Suppressor macrophage treated with lipopolysaccharide for 1 hour (primary cell): Measurements from ENCODE around the gene API5.
A peak's percentile ranks its signal among the peaks of the same experiment; 100 is the strongest.
"Not testable (repeated sequence)": the region's sequence is repeated elsewhere in the genome, so short reads cannot be mapped to it uniquely, and the experiment has no call there.

Source experiments
- DNase-seq, 3 donors: peaks; one replicate each; pipeline ENCODE4 v3.0.0-alpha.2; 2020 to 2022

API5 gene

GRCh38 chr11:43311791-43312607 lies at the start of gene API5:
API5 (plus strand) TSS chr11:43311996; CDS start chr11:43312128, 132 bp downstream.
- peak; percentile 94 to 97 (median 96) for DNase-seq

- DNase-seq, result no peak
Observed at GRCh38 chr11:43267856-43268580, 43.8 kb upstream of the API5 start.

DNA sequence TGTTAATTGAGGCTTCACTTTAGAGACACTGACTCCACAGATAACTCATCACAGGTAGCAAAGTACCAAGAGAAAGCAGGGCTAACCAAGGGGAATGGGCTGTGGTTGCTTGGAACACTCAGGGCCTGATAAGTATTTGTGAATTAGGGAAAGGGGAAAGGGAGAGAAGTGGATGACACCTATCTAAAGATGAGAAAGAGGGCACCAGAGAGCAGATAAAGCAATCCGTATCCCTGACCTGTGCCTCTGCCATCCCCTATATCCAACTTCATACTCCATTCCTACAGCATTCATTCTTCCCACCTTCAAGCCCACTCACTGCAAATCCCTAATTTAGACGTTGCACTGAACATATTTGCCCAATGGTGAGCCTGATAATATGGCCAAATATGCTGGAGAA lies 43.0 kb upstream of the API5 start:
- no peak for DNase-seq

- DNase-seq, result no peak
Observed at GRCh38 chr11:43269254-43269918, 42.4 kb upstream of the API5 start.

DNA sequence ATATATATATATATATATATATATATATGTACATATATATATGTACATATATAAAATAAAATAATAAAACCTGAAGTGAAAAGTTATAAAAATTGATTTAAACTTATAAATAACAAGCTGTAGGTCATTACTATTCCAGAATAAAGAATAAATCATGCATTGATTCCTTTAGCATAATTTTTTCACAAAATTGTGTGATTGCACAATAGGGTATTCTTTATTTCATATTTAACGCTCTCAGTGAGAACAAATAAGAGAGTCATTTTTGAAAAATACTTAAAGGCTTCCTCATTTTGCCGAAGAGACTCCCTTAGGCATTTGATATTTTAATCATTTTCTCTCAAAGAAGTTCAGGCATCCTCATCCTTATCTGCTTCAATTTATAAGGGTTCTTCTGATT lies 41.3 kb upstream of the API5 start:
- no peak for DNase-seq

GRCh38 chr11:43278193-43278956 lies 33.4 kb upstream of the API5 start:
- peak in 2 of 3 donors; percentile 0 to 4 for DNase-seq

DNA sequence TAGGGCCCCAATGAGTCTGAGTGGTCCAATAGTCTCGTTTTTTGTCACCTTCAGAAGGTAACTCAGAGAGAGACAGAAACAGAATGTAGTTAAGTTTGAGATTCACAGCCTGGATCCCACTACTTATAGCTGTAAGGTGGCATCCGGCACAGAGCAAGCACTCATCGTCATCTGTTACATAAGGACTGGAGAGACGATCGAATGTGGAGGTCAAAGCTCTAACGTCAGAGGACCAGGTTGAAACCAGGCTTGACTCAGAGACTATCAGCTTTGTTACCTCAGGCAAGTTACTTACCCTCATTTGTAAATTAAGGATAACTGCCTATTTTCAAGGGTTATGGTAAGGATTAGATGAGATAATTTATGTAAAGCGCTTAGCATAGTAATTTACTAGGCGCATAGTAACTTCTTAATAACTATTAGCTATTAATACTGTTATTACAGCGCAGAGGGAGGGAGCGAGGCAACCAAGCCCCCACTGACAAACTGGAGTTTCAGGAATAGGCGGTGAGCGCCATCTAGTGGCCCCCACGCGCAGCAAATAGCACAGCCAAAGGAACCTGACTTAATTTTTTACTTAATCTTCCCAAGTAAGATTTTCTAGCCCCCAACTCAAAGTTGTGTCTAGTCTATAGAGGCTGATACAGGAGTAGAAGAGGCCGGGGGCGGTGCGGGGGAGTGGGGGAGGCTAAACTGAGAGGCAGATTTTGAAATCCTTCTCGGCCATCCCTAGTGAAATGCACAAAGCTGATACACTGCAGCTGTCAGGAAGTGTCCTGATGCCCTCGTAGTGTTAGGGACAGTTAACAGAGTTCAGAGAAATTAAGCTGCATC lies 29.0 kb upstream of the API5 start:
- DNase-seq, result peak; percentile 50 to 74 (median 60)

GRCh38 chr11:43285826-43286225 lies 26.0 kb upstream of the API5 start:
- DNase-seq, result no peak

DNA sequence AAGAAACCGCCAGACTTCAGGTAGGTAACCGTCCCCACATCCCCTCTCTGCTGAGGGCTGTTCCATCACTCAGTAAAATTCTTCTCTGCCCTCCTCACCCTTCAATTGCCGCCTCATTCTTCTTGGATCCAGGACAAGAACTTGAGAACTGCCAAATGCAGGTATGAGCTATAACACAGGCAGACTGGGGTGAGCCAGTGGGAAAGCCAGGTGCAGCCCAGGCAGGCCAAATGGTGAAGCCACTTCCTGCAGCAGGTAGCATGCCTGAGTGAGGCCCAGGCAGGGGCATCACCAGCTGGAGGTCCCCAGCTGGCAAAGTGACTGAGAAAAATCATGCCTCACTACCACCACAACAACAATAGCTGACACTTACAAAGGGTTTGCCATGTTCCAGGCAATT lies 22.4 kb upstream of the API5 start:
- DNase-seq, result no peak

DNA sequence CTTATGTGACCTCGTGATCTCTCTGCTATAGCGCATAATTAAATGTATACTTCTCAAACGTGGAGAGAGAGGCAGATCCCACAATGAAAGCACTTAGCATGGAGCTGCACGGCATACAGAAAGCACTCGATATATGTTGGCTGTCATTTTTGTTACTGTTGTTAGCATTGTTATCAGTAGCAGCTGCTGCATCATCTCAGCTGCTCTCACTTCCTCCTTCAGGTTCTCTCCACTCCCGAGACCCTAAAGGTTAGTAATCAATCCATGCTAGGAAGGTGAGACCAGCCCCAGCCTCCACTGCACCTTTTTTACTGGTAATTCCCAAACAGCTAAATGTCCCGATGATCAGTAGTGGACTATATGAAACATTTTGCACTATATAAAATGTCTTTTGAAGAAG lies 13.4 kb upstream of the API5 start:
- DNase-seq, result no peak

DNA sequence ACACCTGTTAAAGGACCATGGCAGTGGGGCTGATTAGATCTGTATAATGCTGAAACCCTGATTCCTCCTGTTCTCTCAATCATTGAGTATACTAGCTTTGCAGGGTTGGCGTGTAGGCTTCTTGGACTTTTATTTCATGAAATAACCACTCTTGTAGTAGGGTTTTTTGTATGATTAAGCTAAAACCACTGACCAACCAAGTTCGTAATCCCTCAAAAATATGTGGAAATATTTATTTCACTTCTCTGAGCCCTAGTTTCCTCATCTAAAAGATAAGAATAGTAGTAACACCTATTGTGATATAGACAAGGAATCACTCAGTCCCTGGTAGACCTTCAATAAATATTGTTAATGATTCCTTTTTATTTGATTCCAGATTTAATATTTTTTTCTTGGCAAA lies 4.2 kb downstream of the API5 start:
- DNase-seq, result peak; percentile 2 to 33 (median 21)

DNA sequence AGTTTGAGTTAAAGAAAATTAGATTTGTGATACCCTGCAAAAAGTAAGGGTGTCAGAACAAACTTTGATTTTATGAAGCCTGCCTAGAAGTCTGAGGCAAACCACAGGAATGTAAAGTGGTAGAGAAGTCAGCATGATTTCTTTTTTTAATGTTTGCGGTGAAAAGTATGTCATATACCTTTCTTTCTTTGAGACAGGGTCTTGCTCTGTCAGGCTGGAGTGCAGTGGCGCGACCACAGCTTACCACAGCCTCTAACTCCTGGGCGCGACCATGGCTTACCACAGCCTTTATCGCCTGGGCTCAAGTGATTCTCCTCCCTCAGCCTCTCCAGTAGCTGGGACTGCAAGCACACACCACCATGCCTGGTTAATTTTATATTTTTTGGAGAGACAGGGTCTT lies 4.7 kb downstream of the API5 start:
- DNase-seq, result no peak

GRCh38 chr11:43327987-43328386 lies 16.2 kb downstream of the API5 start:
- DNase-seq, result no peak

DNA sequence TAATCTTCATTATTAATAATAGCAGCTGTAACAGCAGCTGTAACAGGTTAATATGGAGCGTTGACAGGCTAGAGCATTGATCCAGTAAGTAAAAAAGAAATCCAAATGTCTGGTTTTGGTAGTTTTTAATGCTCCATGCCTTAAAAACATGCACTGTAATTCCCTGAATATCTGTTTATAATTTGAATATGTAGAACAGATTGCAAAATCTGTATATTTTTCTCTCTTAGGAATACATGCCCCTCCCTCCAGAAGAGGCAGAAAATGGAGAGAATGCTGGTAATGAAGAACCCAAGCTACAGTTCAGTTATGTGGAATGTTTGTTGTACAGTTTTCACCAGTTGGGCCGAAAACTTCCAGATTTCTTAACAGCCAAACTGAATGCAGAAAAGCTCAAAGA lies 16.7 kb downstream of the API5 start:
- DNase-seq, result no peak

DNA sequence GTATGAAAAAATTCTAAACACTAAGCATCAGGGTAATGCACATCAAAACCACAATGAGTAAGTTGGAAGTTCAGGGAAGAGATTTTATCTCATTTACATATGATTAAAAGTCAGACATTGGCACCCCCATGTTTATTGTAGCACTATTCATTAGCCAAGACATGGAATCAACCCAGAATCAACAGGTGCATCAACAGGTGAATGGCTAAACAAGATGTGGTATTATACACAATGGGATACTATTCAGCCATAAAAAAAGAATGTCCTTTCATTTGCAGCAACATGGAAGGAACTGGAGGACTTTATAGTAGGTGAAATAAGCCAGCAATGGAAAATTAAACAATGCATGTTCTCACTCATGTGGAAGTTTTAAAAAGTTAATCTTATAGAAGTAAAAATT lies 29.4 kb downstream of the API5 start:
- DNase-seq, result no peak

GRCh38 chr11:43351426-43351825 lies 39.6 kb downstream of the API5 start:
- DNase-seq, result not testable (repeated sequence)

GRCh38 chr11:43354311-43354710 lies 42.5 kb downstream of the API5 start:
- no peak for DNase-seq

DNA sequence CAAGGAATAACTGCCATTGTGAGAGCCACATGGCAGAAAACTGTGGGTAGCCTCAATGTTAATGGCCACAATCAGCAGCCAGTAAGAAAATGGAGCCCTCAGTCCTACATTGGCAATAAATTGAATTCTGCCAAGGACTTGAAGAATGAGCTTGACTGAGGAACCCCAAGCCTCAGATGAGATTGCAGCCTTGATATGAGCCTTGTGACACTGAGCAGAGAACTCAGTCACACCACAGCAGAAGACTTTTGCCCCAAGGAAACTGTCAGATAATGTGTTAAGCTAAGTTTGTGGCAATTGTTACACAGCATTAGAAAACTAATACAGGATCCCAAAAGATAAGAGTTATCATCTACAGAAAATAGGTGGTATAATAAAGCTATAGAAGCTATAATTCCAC lies 44.5 kb downstream of the API5 start:
- DNase-seq, result no peak

DNA sequence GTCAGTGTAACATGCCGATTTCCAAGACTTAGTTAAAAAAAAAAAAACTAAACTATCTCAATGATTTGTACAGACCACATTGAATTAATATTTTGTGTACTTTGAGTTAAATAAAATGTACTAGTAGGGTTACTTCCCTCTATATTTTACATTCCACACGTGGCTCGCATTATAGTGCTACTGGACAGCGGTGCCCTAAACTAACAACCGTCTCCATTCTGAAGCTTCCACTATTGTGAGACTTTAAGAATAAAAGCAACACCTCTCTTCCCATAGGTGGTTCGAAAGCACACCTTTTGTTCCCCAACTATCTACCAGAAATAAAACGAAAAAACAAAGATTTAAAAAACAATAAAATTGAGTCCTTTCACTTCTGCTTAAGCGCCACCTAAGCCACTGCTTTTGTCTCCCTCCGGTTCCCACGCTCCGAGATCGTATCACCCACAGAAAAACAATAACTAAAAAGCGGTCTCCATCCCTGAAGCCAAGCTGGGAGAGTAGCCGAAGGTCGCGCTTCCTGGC lies 46.5 kb downstream of the API5 start:
- peak in 2 of 3 donors; percentile 20 to 22 for DNase-seq

DNA sequence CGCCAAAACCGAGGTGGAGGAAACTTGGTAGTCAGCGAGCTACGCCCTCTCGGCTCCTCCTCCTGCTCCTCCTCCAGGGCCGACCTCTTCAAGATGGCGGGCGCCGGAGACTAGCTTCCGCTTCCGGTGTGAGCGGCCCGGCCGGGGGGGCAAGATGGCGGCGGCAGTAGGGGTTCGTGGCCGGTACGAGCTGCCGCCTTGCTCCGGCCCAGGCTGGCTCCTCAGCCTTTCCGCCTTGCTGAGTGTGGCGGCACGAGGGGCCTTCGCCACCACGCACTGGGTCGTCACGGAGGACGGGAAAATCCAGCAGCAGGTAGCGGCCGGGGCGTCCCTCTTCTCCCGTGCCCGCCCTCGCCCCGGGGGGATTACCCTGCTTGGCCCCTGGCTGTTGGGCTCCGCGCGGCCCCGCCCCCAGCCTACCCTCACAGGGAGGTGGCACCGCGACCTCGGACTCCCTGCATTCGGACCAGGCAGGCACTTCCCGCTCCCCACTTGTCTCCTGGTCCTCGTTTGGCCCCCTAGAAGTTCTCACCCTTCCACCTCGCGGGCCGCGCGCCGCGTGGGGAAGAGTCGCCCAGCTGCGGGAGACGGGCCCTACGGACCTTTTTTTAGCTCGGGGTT lies 47.1 kb downstream of the API5 start, which contains the start of gene TTC17:
TSS of gene TTC17 (plus strand) at position 120 of the 621 bp plus-strand sequence. CDS start at position 155, 35 bp downstream.
- DNase-seq, result peak; percentile 95 to 97 (median 97)

GRCh38 chr11:43359422-43359818 lies 47.6 kb downstream of the API5 start:
- no peak for DNase-seq
